ENCODE data around the gene ELP2.
"Not testable (repeated sequence)": the region's sequence is repeated elsewhere in the genome, so short reads cannot be mapped to it uniquely, and the experiment has no call there.

ELP2 gene

DNA sequence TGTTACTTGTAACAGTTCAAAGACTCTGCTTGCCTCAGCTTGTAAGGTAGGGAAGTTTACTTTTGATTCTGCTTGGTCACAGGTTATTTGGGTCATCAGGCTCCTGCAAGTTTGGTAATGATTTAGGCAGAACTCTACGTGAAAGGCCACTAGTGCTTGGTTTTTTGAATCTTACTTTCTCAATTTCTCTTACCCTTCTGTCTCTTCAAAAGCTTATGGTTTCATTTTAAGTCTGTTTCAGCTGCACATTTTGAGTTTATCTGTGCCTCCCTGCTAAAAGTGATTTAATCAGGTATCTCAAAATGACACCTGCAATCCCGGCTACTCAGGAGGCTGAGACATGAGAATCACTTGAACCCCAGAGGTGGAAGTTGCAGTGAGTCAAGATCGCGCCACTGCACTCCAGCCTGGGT, 31.3 kb downstream of the ELP2 start:
- no peak overlapping the region for H3K4me3 Mint-ChIP-seq
- H3K27me3 Mint-ChIP-seq: no peaks in the 10 kb centered on the region
- no peak for DNase-seq
- no peak for ATAC-seq
- peaks cover 6% of the 10 kb centered on the region for H3K4me1 Mint-ChIP-seq
- peaks cover 62% of the 10 kb centered on the region for H3K36me3 Mint-ChIP-seq (ENCODE audit: low read depth)
- no peak overlapping the region for H3K27ac Mint-ChIP-seq
- H3K9me3 Mint-ChIP-seq: no peaks in the 10 kb centered on the region

- ATAC-seq (no peak), DNase-seq (no peak)
- Mint-ChIP-seq H3K36me3 (ENCODE audit: low read depth) (peaks cover 59% of the 10 kb centered on the region), H3K9me3 (no peaks in the 10 kb centered on the region), H3K27me3 (no peaks in the 10 kb centered on the region), H3K4me3 (no peak overlapping the region), H3K4me1 (peaks cover 3% of the 10 kb centered on the region), H3K27ac (no peak overlapping the region)
Measured at GRCh38 chr18:36162981-36163380, 33.3 kb downstream of the ELP2 start.

DNA sequence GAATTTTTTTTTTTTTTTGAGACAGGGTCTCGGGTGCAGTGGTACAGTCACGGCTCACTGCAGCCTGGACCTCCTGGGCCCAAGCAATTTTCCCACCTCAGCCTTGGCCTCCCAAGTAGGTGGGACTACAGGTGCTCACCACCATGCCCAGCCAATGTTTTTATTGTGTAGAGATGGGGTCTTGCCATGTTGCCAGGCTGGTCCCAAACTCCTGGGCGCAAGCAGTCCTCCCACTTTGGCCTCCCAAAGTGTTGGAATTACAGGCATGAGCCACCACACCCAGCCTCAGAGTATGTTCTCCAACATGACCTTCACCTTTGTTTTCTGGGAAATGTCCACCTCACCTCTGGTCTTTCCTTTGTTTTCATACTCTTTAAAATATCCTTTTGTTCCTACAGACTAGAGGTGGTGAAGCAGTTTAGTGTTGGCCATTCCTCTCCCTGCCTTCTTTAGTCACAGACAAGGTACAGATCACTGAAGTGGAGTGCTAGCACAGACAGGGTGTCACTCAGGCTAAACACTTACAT, 38.1 kb downstream of the ELP2 start:
- H3K9me3 Mint-ChIP-seq: no peaks in the 10 kb centered on the region
- H3K36me3 Mint-ChIP-seq (ENCODE audit: low read depth): peaks cover 59% of the 10 kb centered on the region
- H3K4me1 Mint-ChIP-seq: no peaks in the 10 kb centered on the region
- ATAC-seq (no peak), DNase-seq (no peak)
- no peak overlapping the region for H3K4me3 Mint-ChIP-seq
- peak overlapping the region; percentile 49 for H3K27ac Mint-ChIP-seq
- no peaks in the 10 kb centered on the region for H3K27me3 Mint-ChIP-seq

DNA sequence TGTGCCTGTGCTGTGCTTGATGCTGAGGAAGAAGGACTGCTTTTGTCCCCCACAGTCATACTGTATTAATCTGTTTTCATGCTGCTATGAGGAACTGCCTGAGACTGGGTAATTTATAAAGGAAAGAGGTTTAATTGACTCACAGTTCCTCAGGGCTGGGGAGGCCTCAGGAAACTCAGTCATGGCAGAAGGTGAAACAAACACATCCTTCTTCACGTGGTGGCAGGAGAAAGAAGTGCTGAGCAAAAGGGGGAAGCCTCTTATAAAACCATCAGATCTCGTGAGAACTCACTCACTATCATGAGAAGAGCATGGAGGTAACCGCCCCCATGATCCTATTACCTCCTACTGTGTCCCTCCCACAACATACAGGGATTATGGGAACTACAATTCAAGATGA, 38.6 kb downstream of the ELP2 start:
- peaks cover 55% of the 10 kb centered on the region for H3K36me3 Mint-ChIP-seq (ENCODE audit: low read depth)
- H3K27me3 Mint-ChIP-seq, ATAC-seq, H3K27ac Mint-ChIP-seq, H3K9me3 Mint-ChIP-seq, H3K4me1 Mint-ChIP-seq, DNase-seq, H3K4me3 Mint-ChIP-seq: not testable (repeated sequence)

DNA sequence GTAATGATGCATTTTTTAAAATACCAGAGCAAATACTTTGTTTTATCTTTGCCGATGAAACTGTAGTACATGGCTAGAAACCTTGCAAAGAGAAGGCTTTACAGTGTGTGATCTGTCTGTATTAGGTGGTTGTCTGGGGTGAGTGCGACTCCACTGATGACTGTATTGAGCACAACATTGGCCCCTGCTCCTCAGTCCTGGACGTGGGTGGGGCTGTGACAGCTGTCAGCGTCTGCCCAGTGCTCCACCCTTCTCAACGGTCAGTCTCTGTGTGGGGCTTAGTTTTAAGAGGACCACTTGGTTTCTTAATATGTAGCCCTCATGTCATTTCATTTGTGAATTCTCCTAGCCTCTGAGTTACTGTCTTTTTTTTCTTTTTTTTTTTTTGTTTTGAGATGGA, 40.2 kb downstream of the ELP2 start:
- no peak for ATAC-seq
- H3K36me3 Mint-ChIP-seq (ENCODE audit: low read depth): peaks cover 54% of the 10 kb centered on the region
- H3K27me3 Mint-ChIP-seq: no peaks in the 10 kb centered on the region
- no peak overlapping the region for H3K27ac Mint-ChIP-seq
- H3K9me3 Mint-ChIP-seq: no peaks in the 10 kb centered on the region
- no peak for DNase-seq
- no peak overlapping the region for H3K4me3 Mint-ChIP-seq
- H3K4me1 Mint-ChIP-seq: no peaks in the 10 kb centered on the region

DNA sequence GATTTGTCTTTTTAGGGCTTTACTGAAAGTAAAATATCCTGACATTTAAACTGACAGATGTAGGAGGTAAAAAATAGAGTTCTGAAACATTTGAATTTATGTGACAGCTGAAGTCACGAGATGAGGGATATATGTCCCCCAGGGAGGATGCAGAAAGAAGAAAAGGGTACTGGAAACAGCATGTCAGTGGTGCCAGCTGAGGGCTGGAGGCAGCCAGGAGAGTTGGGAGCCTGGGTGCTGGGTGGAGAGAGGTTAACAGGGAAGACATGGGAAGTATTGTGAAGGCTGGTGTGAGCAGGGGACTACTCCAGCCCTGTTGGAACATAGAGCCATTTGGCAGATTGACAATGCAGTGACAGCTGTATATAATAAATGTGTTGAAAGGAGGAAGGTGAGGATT, 45.8 kb downstream of the ELP2 start:
- Mint-ChIP-seq H3K36me3 (ENCODE audit: low read depth) (peaks cover 41% of the 10 kb centered on the region), H3K27ac (no peak overlapping the region), H3K4me3 (no peak overlapping the region), H3K4me1 (peaks cover 7% of the 10 kb centered on the region), H3K9me3 (no peaks in the 10 kb centered on the region), H3K27me3 (no peaks in the 10 kb centered on the region)
- ATAC-seq (no peak), DNase-seq (no peak)

- H3K4me3 Mint-ChIP-seq: no peak overlapping the region
- no peak overlapping the region for H3K27ac Mint-ChIP-seq
- H3K9me3 Mint-ChIP-seq: no peaks in the 10 kb centered on the region
- ATAC-seq (no peak), DNase-seq (no peak)
- H3K4me1 Mint-ChIP-seq: peaks cover 7% of the 10 kb centered on the region
- no peaks in the 10 kb centered on the region for H3K27me3 Mint-ChIP-seq
- H3K36me3 Mint-ChIP-seq (ENCODE audit: low read depth): peaks cover 34% of the 10 kb centered on the region
Measured at GRCh38 chr18:36176177-36176584, 46.5 kb downstream of the ELP2 start.

- Mint-ChIP-seq H3K27me3 (no peaks in the 10 kb centered on the region), H3K9me3 (no peaks in the 10 kb centered on the region), H3K36me3 (ENCODE audit: low read depth) (peaks cover 31% of the 10 kb centered on the region), H3K4me3 (no peak overlapping the region), H3K4me1 (peaks cover 7% of the 10 kb centered on the region), H3K27ac (no peak overlapping the region)
- no peak for ATAC-seq
- DNase-seq: no peak
Measured at GRCh38 chr18:36176711-36177110, 47.0 kb downstream of the ELP2 start.

DNA sequence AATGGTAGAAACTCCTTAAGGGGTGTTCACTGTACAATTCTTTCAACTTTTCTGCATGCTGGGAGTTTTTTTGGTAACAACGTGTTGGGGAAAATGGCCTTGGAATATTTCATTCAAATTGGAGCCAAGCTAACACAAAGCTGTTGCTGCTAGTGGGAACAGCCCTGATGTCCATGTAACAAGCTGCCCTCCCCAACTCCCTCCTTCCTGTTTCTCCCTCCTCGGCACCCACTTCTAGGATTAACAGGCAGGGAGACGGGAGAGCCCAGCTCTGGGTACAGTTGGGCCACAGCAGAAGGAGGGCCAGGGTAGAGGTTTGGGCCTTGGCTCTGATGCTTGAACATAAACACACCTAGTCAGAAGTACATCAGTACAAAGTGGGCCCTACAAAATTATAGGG, 48.2 kb downstream of the ELP2 start:
- H3K9me3 Mint-ChIP-seq: no peaks in the 10 kb centered on the region
- ATAC-seq (no peak), DNase-seq (no peak)
- no peak overlapping the region for H3K27ac Mint-ChIP-seq
- peaks cover 28% of the 10 kb centered on the region for H3K36me3 Mint-ChIP-seq (ENCODE audit: low read depth)
- H3K27me3 Mint-ChIP-seq: no peaks in the 10 kb centered on the region
- no peak overlapping the region for H3K4me3 Mint-ChIP-seq
- H3K4me1 Mint-ChIP-seq: peaks cover 7% of the 10 kb centered on the region

- no peak overlapping the region for H3K4me3 Mint-ChIP-seq
- DNase-seq: no peak
- H3K9me3 Mint-ChIP-seq: no peaks in the 10 kb centered on the region
Measured at GRCh38 chr18:36179562-36180355, 50.1 kb downstream of the ELP2 start.

DNA sequence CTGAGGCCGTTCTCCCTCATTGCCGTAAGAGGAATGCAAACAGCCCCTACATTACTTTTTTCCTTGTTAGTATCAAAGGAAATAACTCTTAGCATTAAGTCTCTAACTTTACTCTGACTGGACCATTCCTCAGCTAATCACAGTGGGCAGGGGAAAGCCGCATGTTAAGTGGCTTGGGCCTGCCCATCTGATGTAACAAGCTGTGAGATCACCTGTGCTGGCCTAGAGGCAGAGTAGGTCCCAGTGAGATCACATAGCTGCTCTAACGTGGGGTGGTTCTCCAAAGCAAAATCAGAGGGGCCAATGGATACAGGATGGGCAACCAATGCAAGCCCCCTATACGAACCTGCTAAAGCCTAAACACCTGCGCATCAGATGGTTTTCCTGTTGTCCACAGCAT, 51.7 kb downstream of the ELP2 start:
- DNase-seq (no peak), ATAC-seq (no peak)
- H3K4me3 Mint-ChIP-seq: no peak overlapping the region
- no peaks in the 10 kb centered on the region for H3K9me3 Mint-ChIP-seq
- H3K27ac Mint-ChIP-seq: no peak overlapping the region
- H3K4me1 Mint-ChIP-seq: peaks cover 7% of the 10 kb centered on the region
- no peaks in the 10 kb centered on the region for H3K27me3 Mint-ChIP-seq
- H3K36me3 Mint-ChIP-seq (ENCODE audit: low read depth): peaks cover 8% of the 10 kb centered on the region

More at GRCh38 chr18:36179562-36180355, 50.1 kb downstream of the ELP2 start:
- Mint-ChIP-seq H3K4me1 (peaks cover 7% of the 10 kb centered on the region), H3K27me3 (no peaks in the 10 kb centered on the region), H3K36me3 (ENCODE audit: low read depth) (peaks cover 17% of the 10 kb centered on the region), H3K27ac (no peak overlapping the region)
- ATAC-seq: no peak

DNA sequence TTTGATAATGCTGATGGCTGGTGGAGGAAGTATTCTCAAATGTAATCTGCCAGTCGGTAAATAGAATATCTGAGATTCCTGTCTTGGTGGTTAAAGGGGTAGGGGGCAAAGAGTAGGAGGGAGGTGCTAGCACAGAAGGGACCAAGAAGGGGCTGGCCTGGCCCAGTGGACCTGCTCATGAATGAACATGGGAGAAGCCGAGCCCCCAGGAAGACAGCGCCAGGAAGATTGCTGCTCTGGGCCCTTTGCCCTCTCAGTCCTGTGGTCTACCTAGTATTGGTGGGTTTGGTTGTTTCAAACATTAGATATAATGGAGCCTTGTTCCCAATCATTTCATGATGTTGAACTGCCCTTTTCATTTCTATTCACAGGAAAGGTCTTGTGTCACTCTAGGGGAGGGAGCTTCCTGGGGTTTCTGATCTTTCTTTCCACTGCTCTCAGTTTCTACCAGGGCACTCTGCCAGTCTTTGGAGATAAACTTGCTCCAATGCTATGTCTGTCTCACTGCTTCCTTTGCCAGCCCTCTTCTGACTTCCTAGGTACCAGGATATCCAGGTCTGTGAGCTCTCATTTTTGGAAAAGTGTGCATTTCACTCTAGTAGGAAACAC, 52.3 kb downstream of the ELP2 start:
- no peaks in the 10 kb centered on the region for H3K9me3 Mint-ChIP-seq
- no peak overlapping the region for H3K4me3 Mint-ChIP-seq
- ATAC-seq (no peak), DNase-seq (no peak)
- H3K36me3 Mint-ChIP-seq (ENCODE audit: low read depth): peaks cover 5% of the 10 kb centered on the region
- H3K4me1 Mint-ChIP-seq: peaks cover 7% of the 10 kb centered on the region
- no peak overlapping the region for H3K27ac Mint-ChIP-seq
- H3K27me3 Mint-ChIP-seq: no peaks in the 10 kb centered on the region

DNA sequence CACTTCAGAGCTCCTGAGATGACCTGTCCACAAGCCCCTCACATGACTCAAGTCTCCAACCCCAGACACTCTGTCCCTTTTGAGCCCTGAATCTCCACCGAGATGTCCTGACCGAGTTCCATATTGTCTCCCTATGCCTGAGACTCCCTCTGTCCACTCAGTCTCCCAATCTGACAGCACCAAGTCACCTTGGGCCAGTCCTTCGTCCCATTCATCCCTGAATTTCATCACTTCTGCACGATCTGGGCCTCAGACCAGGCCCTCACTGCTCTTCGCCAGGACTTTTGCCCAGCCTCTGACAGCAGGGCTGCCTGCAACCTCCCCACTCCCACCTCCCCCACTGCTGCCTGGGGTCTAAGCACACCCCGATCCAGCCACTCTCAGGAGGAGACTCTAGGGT, 53.3 kb downstream of the ELP2 start:
- Mint-ChIP-seq H3K36me3 (ENCODE audit: low read depth) (no peaks in the 10 kb centered on the region), H3K4me1 (peaks cover 8% of the 10 kb centered on the region), H3K27ac (no peak overlapping the region), H3K4me3 (no peak overlapping the region), H3K9me3 (no peaks in the 10 kb centered on the region), H3K27me3 (peaks cover under 1% of the 10 kb centered on the region)
- ATAC-seq (no peak), DNase-seq (no peak)

DNA sequence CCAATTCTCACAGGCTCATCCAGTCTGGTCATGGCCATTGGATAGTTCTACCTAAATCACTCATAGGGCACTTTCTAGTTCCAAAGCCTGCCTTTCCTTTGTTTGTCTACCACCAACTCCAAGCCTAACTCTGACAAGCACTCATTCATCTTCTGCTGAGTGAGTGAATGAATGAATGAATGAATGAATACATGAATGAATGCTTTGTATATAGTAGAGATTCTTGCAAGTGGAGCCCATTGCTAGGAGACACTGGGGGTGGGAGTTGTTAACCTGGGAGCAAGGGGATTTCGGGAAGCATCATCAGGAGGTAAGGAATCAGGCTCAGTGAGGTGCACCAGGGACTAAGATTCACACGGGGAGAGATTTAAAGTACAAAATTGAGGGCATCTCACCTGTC, 54.3 kb downstream of the ELP2 start:
- no peak overlapping the region for H3K4me3 Mint-ChIP-seq
- DNase-seq: no peak
- H3K27me3 Mint-ChIP-seq: peaks cover 10% of the 10 kb centered on the region
- ATAC-seq: no peak
- H3K4me1 Mint-ChIP-seq: peaks cover 12% of the 10 kb centered on the region
- no peaks in the 10 kb centered on the region for H3K36me3 Mint-ChIP-seq (ENCODE audit: low read depth)
- H3K27ac Mint-ChIP-seq: no peak overlapping the region
- H3K9me3 Mint-ChIP-seq: no peaks in the 10 kb centered on the region

GRCh38 chr18:36185157-36185556, 55.5 kb downstream of the ELP2 start:
- no peaks in the 10 kb centered on the region for H3K9me3 Mint-ChIP-seq
- DNase-seq: no peak
- H3K27me3 Mint-ChIP-seq: peaks cover 13% of the 10 kb centered on the region
- no peak overlapping the region for H3K4me3 Mint-ChIP-seq
- peaks cover 6% of the 10 kb centered on the region for H3K4me1 Mint-ChIP-seq
- ATAC-seq: no peak
- no peaks in the 10 kb centered on the region for H3K36me3 Mint-ChIP-seq (ENCODE audit: low read depth)
- no peak overlapping the region for H3K27ac Mint-ChIP-seq
